ENCODE measurements around the gene MLST8.
A peak's percentile ranks its signal among the peaks of the same experiment; 100 is the strongest.

MLST8 gene

GRCh38 chr16:2210386-2211365 is 5.4 kb downstream of the MLST8 start, which contains the start of gene BRICD5:
TSS of gene BRICD5 (minus strand) at chr16:2210863. CDS start at chr16:2210833, 30 bp downstream.
- H3K27ac ChIP-seq (ENCODE audit: low read depth, low read length), result no peak within 1 kb of the TSS
- H3K9me3 ChIP-seq (ENCODE audit: insufficient read depth, low read depth, low read length), result no peaks in the 10 kb centered on the region
- H3K36me3 ChIP-seq (ENCODE audit: insufficient read depth, low read length), result peaks cover 47% of the 10 kb centered on the region
- no peak within 1 kb of the TSS for H3K9ac ChIP-seq (ENCODE audit: low read depth, low read length)
- H3K4me3 ChIP-seq (ENCODE audit: low read length), result no peak within 1 kb of the TSS
- no peaks in the 10 kb centered on the region for H3K27me3 ChIP-seq (ENCODE audit: insufficient read depth, low read length)
- peaks cover 10% of the 10 kb centered on the region; the same call in 1 of the 2 replicates for H3K4me1 ChIP-seq (ENCODE audit: insufficient read depth, low read length)
- 84% methylated on average over 24 of the region's 24 CpGs for WGBS

- 0 out of 2 replicates have a peak, but pooled peaks cover 7% of the 10 kb centered on the region for H3K4me1 ChIP-seq (ENCODE audit: insufficient read depth, low read length)
- H3K36me3 ChIP-seq (ENCODE audit: insufficient read depth, low read length), result peaks cover 44% of the 10 kb centered on the region
- H3K4me3 ChIP-seq (ENCODE audit: low read length), result no peak overlapping the region
- 92% methylated on average over 11 of the region's 11 CpGs for WGBS
- no peak overlapping the region for H3K27ac ChIP-seq (ENCODE audit: low read depth, low read length)
- no peaks in the 10 kb centered on the region for H3K9me3 ChIP-seq (ENCODE audit: insufficient read depth, low read depth, low read length)
- no peaks in the 10 kb centered on the region for H3K27me3 ChIP-seq (ENCODE audit: insufficient read depth, low read length)
- no peak overlapping the region for H3K9ac ChIP-seq (ENCODE audit: low read depth, low read length)
These were observed 6.7 kb downstream of the MLST8 start for GRCh38 chr16:2211923-2212347.

GRCh38 chr16:2212362-2213324 is 7.4 kb downstream of the MLST8 start:
- Histone ChIP-seq H3K9me3 (ENCODE audit: insufficient read depth, low read depth, low read length) (no peaks in the 10 kb centered on the region), H3K4me1 (ENCODE audit: insufficient read depth, low read length) (0 out of 2 replicates have a peak, but pooled peaks cover 7% of the 10 kb centered on the region), H3K27me3 (ENCODE audit: insufficient read depth, low read length) (no peaks in the 10 kb centered on the region), H3K36me3 (ENCODE audit: insufficient read depth, low read length) (peaks cover 36% of the 10 kb centered on the region), H3K9ac (ENCODE audit: low read depth, low read length) (0 out of 2 replicates have a peak overlapping the region, but pooled peaks have one; percentile 95), H3K27ac (ENCODE audit: low read depth, low read length) (no peak overlapping the region), H3K4me3 (ENCODE audit: low read length) (peak overlapping the region; percentile 95)
- WGBS, result 88% methylated on average over 19 of the region's 19 CpGs

- Histone ChIP-seq H3K4me3 (ENCODE audit: low read length) (peak overlapping the region; percentile 95), H3K36me3 (ENCODE audit: insufficient read depth, low read length) (peaks cover 22% of the 10 kb centered on the region), H3K4me1 (ENCODE audit: insufficient read depth, low read length) (0 out of 2 replicates have a peak, but pooled peaks cover 7% of the 10 kb centered on the region), H3K27ac (ENCODE audit: low read depth, low read length) (peak overlapping the region; percentile 74), H3K27me3 (ENCODE audit: insufficient read depth, low read length) (no peaks in the 10 kb centered on the region), H3K9me3 (ENCODE audit: insufficient read depth, low read depth, low read length) (no peaks in the 10 kb centered on the region), H3K9ac (ENCODE audit: low read depth, low read length) (peak overlapping the region; percentile 95)
- WGBS, result 1% methylated on average over 98 of the region's 98 CpGs
These were observed 8.8 kb downstream of the MLST8 start for GRCh38 chr16:2213817-2214718.

- under 1% methylated on average over 48 of the region's 48 CpGs for WGBS
- peak within 1 kb of the TSS; percentile 95 for H3K27ac ChIP-seq (ENCODE audit: low read depth, low read length)
- peak within 1 kb of the TSS; percentile 95 for H3K4me3 ChIP-seq (ENCODE audit: low read length)
- no peaks in the 10 kb centered on the region for H3K27me3 ChIP-seq (ENCODE audit: insufficient read depth, low read length)
- H3K9ac ChIP-seq (ENCODE audit: low read depth, low read length), result peak within 1 kb of the TSS; percentile 95
- no peaks in the 10 kb centered on the region for H3K9me3 ChIP-seq (ENCODE audit: insufficient read depth, low read depth, low read length)
- 0 out of 2 replicates have a peak, but pooled peaks cover 7% of the 10 kb centered on the region for H3K4me1 ChIP-seq (ENCODE audit: insufficient read depth, low read length)
- H3K36me3 ChIP-seq (ENCODE audit: insufficient read depth, low read length), result peaks cover 16% of the 10 kb centered on the region
These were observed 9.4 kb downstream of the MLST8 start, which contains the start of gene PGP for GRCh38 chr16:2214719-2214968. TSS of gene PGP (minus strand) at chr16:2214840. CDS start at chr16:2214777, 63 bp downstream.

GRCh38 chr16:2216330-2216729 is 11.1 kb downstream of the MLST8 start:
- no peak overlapping the region for H3K9ac ChIP-seq (ENCODE audit: low read depth, low read length)
- peaks cover 16% of the 10 kb centered on the region for H3K36me3 ChIP-seq (ENCODE audit: insufficient read depth, low read length)
- H3K9me3 ChIP-seq (ENCODE audit: insufficient read depth, low read depth, low read length), result no peaks in the 10 kb centered on the region
- WGBS, result 94% methylated on average over 3 of the region's 4 CpGs
- no peaks in the 10 kb centered on the region for H3K27me3 ChIP-seq (ENCODE audit: insufficient read depth, low read length)
- H3K4me1 ChIP-seq (ENCODE audit: insufficient read depth, low read length), result 0 out of 2 replicates have a peak, but pooled peaks cover 7% of the 10 kb centered on the region
- H3K27ac ChIP-seq (ENCODE audit: low read depth, low read length), result no peak overlapping the region
- 0 out of 2 replicates have a peak overlapping the region, but pooled peaks have one; percentile 23 for H3K4me3 ChIP-seq (ENCODE audit: low read length)

- Histone ChIP-seq H3K9ac (ENCODE audit: low read depth, low read length) (peak within 1 kb of the TSS; percentile 91), H3K4me1 (ENCODE audit: insufficient read depth, low read length) (no peaks in the 10 kb centered on the region)
These were observed 18.1 kb downstream of the MLST8 start, which contains the start of gene E4F1 for GRCh38 chr16:2223221-2223941. TSS of gene E4F1 (plus strand) at chr16:2223591. CDS start at chr16:2223614, 23 bp downstream.

GRCh38 chr16:2223942-2224486 is 18.8 kb downstream of the MLST8 start:
- Histone ChIP-seq H3K36me3 (ENCODE audit: insufficient read depth, low read length) (peaks cover 8% of the 10 kb centered on the region; the same call in 1 of the 2 replicates), H3K9me3 (ENCODE audit: insufficient read depth, low read depth, low read length) (no peaks in the 10 kb centered on the region), H3K4me3 (ENCODE audit: low read length) (peak overlapping the region; percentile 83), H3K4me1 (ENCODE audit: insufficient read depth, low read length) (no peaks in the 10 kb centered on the region), H3K27me3 (ENCODE audit: insufficient read depth, low read length) (no peaks in the 10 kb centered on the region), H3K9ac (ENCODE audit: low read depth, low read length) (peak overlapping the region; percentile 91), H3K27ac (ENCODE audit: low read depth, low read length) (peak overlapping the region; percentile 82)
- WGBS, result 13% methylated on average over 22 of the region's 22 CpGs

More at GRCh38 chr16:2223221-2223941, 18.1 kb downstream of the MLST8 start, which contains the start of gene E4F1:
- Histone ChIP-seq H3K9me3 (ENCODE audit: insufficient read depth, low read depth, low read length) (no peaks in the 10 kb centered on the region), H3K27ac (ENCODE audit: low read depth, low read length) (peak within 1 kb of the TSS; percentile 82), H3K27me3 (ENCODE audit: insufficient read depth, low read length) (no peaks in the 10 kb centered on the region), H3K4me3 (ENCODE audit: low read length) (peak within 1 kb of the TSS; percentile 83), H3K36me3 (ENCODE audit: insufficient read depth, low read length) (0 out of 2 replicates have a peak, but pooled peaks cover 6% of the 10 kb centered on the region)
- under 1% methylated on average over 82 of the region's 82 CpGs for WGBS

GRCh38 chr16:2226245-2226793 is 21.1 kb downstream of the MLST8 start:
- 87% methylated on average over 9 of the region's 9 CpGs for WGBS
- no peaks in the 10 kb centered on the region for H3K9me3 ChIP-seq (ENCODE audit: insufficient read depth, low read depth, low read length)
- H3K4me3 ChIP-seq (ENCODE audit: low read length), result no peak overlapping the region
- no peaks in the 10 kb centered on the region for H3K4me1 ChIP-seq (ENCODE audit: insufficient read depth, low read length)
- no peak overlapping the region for H3K9ac ChIP-seq (ENCODE audit: low read depth, low read length)
- no peaks in the 10 kb centered on the region for H3K27me3 ChIP-seq (ENCODE audit: insufficient read depth, low read length)
- H3K36me3 ChIP-seq (ENCODE audit: insufficient read depth, low read length), result peaks cover 23% of the 10 kb centered on the region
- H3K27ac ChIP-seq (ENCODE audit: low read depth, low read length), result no peak overlapping the region
